Urinary bladder (tissue), 4 donors: ENCODE measurements around the gene FNDC4. TPM values are rescaled to one million over a fixed set of nuclear protein-coding genes. Genes with fewer than 3 reads are reported as not detected.

Source experiments
- DNase-seq: peaks from one replicate; pipeline ENCODE4 v3.0.0-alpha.2; 2015; ENCODE audit errors: extremely low spot score
- H3K27ac ChIP-seq: one replicate; pipeline ENCODE4 v1.5.1; 2013; ENCODE audit warnings: low read depth, mild to moderate bottlenecking, moderate library complexity
- H3K36me3 ChIP-seq: one replicate; pipeline ENCODE4 v1.6.1; 2013; ENCODE audit warnings: mild to moderate bottlenecking, moderate library complexity; ENCODE audit not compliant: insufficient read depth
- H3K4me1 ChIP-seq: one replicate; pipeline ENCODE4 v1.6.1; 2013; ENCODE audit warnings: mild to moderate bottlenecking, moderate library complexity; ENCODE audit not compliant: insufficient read depth
- H3K4me3 ChIP-seq: one replicate; pipeline ENCODE4 v1.5.1; 2013; ENCODE audit warnings: low read depth, low read length
- WGBS: extraction: QIAGEN DNeasy Blood & Tissue Kit; methylation state at CpG from one replicate; pipeline ENCODE4 v1.1.7; 2013; 5-methylcytosine and 5-hydroxymethylcytosine counted together
- polyA plus RNA-seq: library from polyadenylated mRNA; stranded (reverse); fragments of 200-250 nt; gene quantifications from one replicate; pipeline ENCODE4 v1.2.3, GENCODE V29; 2013
- small RNA-seq: library from RNA; depleted of rRNA; stranded (forward); fragments of <200 nt; gene quantifications from one replicate; pipeline ENCODE3, GENCODE V24; 2014
- total RNA-seq: library from RNA; depleted of rRNA; stranded (reverse); fragments of >200 nt; gene quantifications from one replicate; pipeline ENCODE4 v1.2.3, GENCODE V29; 2014
- donor health status: healthy with polysubstance abuse.
- donor health status: healthy.

FNDC4 gene
- total and polyA plus RNA-seq, 2 donors, result 7.0 to 10.5 TPM

DNA sequence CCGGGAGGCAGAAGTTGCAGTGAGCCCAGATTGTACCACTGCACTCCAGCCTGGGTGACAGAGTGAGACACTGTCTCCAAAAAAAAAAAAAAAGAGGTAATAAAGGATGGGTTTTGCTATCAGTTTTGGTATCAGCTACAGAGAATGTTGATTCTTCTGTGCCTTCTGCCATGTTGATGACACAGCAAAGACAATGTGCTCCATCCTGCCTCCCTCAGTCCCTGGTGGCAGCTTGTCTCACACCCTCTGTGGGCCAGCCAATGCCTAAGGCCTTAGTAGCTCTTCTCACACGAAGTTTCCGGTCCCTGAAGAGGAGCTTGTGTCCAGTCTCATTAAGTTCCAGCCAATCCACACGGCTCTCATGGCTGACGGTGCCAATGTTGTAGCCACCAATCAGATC lies 23.0 kb downstream of the FNDC4 start:
- no peaks in the 10 kb centered on the region for H3K4me1 ChIP-seq
- no peak overlapping the region for H3K27ac ChIP-seq
- H3K4me3 ChIP-seq, result no peak overlapping the region
- no peak for DNase-seq
- 92% methylated on average over 5 of the region's 5 CpGs for WGBS
- H3K36me3 ChIP-seq, result no peaks in the 10 kb centered on the region

- H3K27ac ChIP-seq, result no peak overlapping the region
- 96% methylated on average over 7 of the region's 7 CpGs for WGBS
- no peak overlapping the region for H3K4me3 ChIP-seq
- H3K4me1 ChIP-seq, result no peaks in the 10 kb centered on the region
- H3K36me3 ChIP-seq, result no peaks in the 10 kb centered on the region
- no peak for DNase-seq
These were observed 30.6 kb downstream of the FNDC4 start for GRCh38 chr2:27464443-27464842.

DNA sequence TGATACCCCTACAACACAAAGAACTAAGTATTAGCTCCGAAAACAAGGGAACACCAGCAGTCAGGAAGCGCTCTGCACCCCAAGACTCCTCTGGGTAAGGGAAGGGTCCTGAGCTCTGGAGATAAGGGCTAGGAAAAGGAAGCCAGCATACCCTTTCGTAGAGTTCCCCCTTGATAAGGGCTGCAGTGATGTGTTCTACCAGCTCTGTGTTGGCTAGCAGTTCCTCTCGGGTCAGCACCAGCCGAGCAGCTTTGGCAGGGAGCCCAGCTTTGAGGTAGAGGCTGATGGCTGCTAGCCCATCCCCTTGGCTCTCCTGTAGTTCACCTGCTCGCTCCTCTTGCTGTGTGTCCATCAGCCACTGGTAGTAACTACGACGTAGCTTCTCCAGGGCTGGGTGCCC lies 33.9 kb downstream of the FNDC4 start:
- no peak overlapping the region for H3K4me3 ChIP-seq
- peaks cover 3% of the 10 kb centered on the region for H3K36me3 ChIP-seq
- WGBS, result 87% methylated on average over 8 of the region's 8 CpGs
- no peaks in the 10 kb centered on the region for H3K4me1 ChIP-seq
- H3K27ac ChIP-seq, result no peak overlapping the region
- no peak for DNase-seq

DNA sequence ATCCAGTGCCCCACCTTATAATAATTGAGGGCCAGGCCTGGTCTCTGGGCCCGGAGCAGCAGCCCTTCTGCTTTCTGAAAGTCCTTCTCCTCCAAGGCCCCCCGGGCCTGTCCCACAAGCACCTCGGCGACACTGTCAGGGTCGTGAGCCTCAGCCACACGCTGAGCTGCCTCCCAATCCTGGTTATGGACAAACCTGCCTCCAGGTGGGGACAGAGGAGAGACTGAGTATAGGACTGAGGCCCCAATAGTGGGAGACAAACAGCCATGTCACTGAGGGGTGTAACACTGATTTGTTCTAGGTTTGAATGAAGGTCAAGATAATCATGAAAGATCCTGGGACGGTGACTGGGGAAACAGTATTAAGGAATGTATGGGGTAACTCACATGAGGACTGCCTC lies 41.0 kb downstream of the FNDC4 start:
- Histone ChIP-seq H3K36me3 (peaks cover 3% of the 10 kb centered on the region), H3K4me3 (no peak overlapping the region), H3K27ac (no peak overlapping the region), H3K4me1 (no peaks in the 10 kb centered on the region)
- DNase-seq, result no peak
- 87% methylated on average over 7 of the region's 7 CpGs for WGBS

DNA sequence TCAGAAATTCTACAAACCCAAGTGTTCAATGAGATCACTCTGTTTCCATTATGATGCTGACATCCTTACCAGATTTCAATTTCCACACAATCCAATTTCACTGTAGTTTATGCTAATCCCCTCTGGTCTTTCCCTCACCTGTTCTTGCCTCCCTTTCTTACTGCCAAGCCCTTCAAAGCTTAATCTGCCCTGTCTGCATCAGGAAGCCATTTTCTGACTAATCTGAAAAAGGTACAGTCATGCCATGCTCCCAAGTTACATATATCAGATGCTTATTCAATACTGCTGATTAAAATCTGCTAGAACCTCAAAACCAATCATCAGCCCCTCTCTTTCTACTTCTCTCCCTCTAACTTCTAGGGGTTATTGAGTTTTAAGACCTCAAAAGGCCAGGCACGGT lies 43.9 kb downstream of the FNDC4 start:
- DNase-seq, result no peak
- Histone ChIP-seq H3K36me3 (no peaks in the 10 kb centered on the region), H3K4me1 (no peaks in the 10 kb centered on the region), H3K27ac (no peak overlapping the region), H3K4me3 (no peak overlapping the region)
- 88% methylated on average over 1 of the region's 1 CpG for WGBS

GRCh38 chr2:27448381-27448780 lies 46.6 kb downstream of the FNDC4 start:
- H3K4me3 ChIP-seq, result no peak overlapping the region
- 90% methylated on average over 3 of the region's 3 CpGs for WGBS
- no peak for DNase-seq
- H3K36me3 ChIP-seq, result no peaks in the 10 kb centered on the region
- H3K4me1 ChIP-seq, result no peaks in the 10 kb centered on the region
- no peak overlapping the region for H3K27ac ChIP-seq

DNA sequence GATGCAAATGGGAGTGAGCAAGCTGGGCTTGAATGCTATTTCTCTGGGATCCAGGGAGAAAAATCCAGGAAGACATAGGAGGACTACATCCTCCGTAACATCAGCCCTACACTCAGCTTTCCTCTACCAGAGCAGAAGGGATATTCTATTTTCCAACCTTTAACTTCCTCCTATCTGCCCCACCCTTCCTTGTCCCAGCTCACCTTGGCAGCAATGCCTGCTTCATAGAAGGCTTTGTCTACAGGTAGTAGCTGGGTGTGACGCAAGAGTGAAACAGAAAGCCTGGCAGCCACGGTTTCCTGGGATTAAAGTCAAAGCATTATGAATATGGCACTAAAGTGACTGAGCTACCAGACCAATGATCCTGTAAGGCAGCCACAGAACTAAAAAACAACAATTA lies 48.9 kb downstream of the FNDC4 start:
- no peak overlapping the region for H3K4me3 ChIP-seq
- H3K36me3 ChIP-seq, result peaks cover 4% of the 10 kb centered on the region
- H3K27ac ChIP-seq, result no peak overlapping the region
- WGBS, result 83% methylated on average over 3 of the region's 3 CpGs
- H3K4me1 ChIP-seq, result no peaks in the 10 kb centered on the region
- no peak for DNase-seq

GRCh38 chr2:27445615-27446014 lies 49.4 kb downstream of the FNDC4 start:
- Histone ChIP-seq H3K4me1 (no peaks in the 10 kb centered on the region), H3K27ac (peak overlapping the region; percentile 74), H3K36me3 (peaks cover 7% of the 10 kb centered on the region), H3K4me3 (no peak overlapping the region)
- DNase-seq, result no peak
- WGBS, result 94% methylated on average over 8 of the region's 8 CpGs

DNA sequence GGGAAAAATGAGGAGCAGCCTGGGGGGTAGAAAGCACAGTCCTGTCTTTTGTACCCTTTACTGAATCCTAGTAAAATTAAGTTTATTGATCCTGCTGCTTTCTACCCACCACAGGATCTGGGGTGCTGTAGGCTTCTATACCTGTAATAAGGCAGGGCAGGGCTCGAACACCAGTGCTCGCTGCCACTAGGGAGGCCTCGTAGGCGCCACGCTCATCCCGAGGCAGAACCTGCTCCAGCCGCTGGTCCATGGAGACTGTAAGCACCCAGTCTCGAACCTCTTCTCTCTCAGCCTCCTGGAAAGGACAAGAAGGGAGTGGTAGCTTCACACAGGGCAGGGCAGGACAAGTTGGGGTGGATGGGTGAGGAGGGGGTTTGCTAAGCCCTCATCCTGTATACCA lies 49.8 kb downstream of the FNDC4 start:
- 94% methylated on average over 8 of the region's 8 CpGs for WGBS
- DNase-seq, result no peak
- Histone ChIP-seq H3K36me3 (peaks cover 7% of the 10 kb centered on the region), H3K27ac (no peak overlapping the region), H3K4me1 (no peaks in the 10 kb centered on the region), H3K4me3 (no peak overlapping the region)

- DNase-seq, result no peak
- 77% methylated on average over 6 of the region's 6 CpGs for WGBS
- Histone ChIP-seq H3K36me3 (peaks cover 10% of the 10 kb centered on the region), H3K27ac (no peak overlapping the region), H3K4me3 (no peak overlapping the region), H3K4me1 (no peaks in the 10 kb centered on the region)
These were observed 52.1 kb downstream of the FNDC4 start for GRCh38 chr2:27442920-27443282.

GRCh38 chr2:27441958-27442919 lies 52.8 kb downstream of the FNDC4 start, which contains the start of gene KRTCAP3:
Gene KRTCAP3, plus strand, starts transcription at chr2:27442381. Its CDS starts 32 bp downstream, at chr2:27442413.
- DNase-seq, result no peak
- Histone ChIP-seq H3K27ac (peak within 1 kb of the TSS; percentile 53), H3K4me3 (peak within 1 kb of the TSS; percentile 11), H3K36me3 (peaks cover 10% of the 10 kb centered on the region), H3K4me1 (no peaks in the 10 kb centered on the region)
- 27% methylated on average over 80 of the region's 80 CpGs for WGBS

Small RNA genes within 50 kb of the gene (small RNA-seq; reads per million reads assigned to genes)
- not detected for gene RNU6-986P

Other genes with a start within 250 kb of the FNDC4 start
- 0.53 TPM for gene SLC30A3, start 232.2 kb downstream of the FNDC4 start, total RNA-seq
- gene SLC30A3, start 232.2 kb downstream of the FNDC4 start, polyA plus RNA-seq, result 0.04 TPM
- gene DNAJC5G, start 219.8 kb downstream of the FNDC4 start, total RNA-seq, result 0.42 TPM
- not detected for gene DNAJC5G, start 219.8 kb downstream of the FNDC4 start, polyA plus RNA-seq
- 2.6 TPM for gene TRIM54, start 212.8 kb downstream of the FNDC4 start, total RNA-seq
- gene TRIM54, start 212.8 kb downstream of the FNDC4 start, polyA plus RNA-seq, result 0.04 TPM
- 1.1 TPM for gene UCN, start 186.8 kb downstream of the FNDC4 start, total RNA-seq
- 1.5 TPM for gene UCN, start 186.8 kb downstream of the FNDC4 start, polyA plus RNA-seq
- gene MPV17, start 172.1 kb downstream of the FNDC4 start, total RNA-seq, result 46.2 TPM
- gene MPV17, start 172.1 kb downstream of the FNDC4 start, polyA plus RNA-seq, result 89.2 TPM
- 37.7 TPM for gene GTF3C2, start 138.4 kb downstream of the FNDC4 start, total RNA-seq
- gene GTF3C2, start 138.4 kb downstream of the FNDC4 start, polyA plus RNA-seq, result 29.9 TPM
- gene EIF2B4, start 124.9 kb downstream of the FNDC4 start, total RNA-seq, result 11.2 TPM
- gene EIF2B4, start 124.9 kb downstream of the FNDC4 start, polyA plus RNA-seq, result 48.8 TPM
- 69.8 TPM for gene SNX17, start 124.6 kb downstream of the FNDC4 start, total RNA-seq
- gene SNX17, start 124.6 kb downstream of the FNDC4 start, polyA plus RNA-seq, result 105 TPM
- 6.1 TPM for gene ZNF513, start 114.5 kb downstream of the FNDC4 start, total RNA-seq
- 19.9 TPM for gene ZNF513, start 114.5 kb downstream of the FNDC4 start, polyA plus RNA-seq
- 30.0 TPM for gene PPM1G, start 85.6 kb downstream of the FNDC4 start, total RNA-seq
- gene PPM1G, start 85.6 kb downstream of the FNDC4 start, polyA plus RNA-seq, result 65.5 TPM
- gene NRBP1, start 66.6 kb downstream of the FNDC4 start, total RNA-seq, result 87.7 TPM
- 113 TPM for gene NRBP1, start 66.6 kb downstream of the FNDC4 start, polyA plus RNA-seq
- gene KRTCAP3, start 52.8 kb downstream of the FNDC4 start, total RNA-seq, result 2.5 TPM
- 12.7 TPM for gene KRTCAP3, start 52.8 kb downstream of the FNDC4 start, polyA plus RNA-seq
- 37.3 TPM for gene IFT172, start 5.5 kb downstream of the FNDC4 start, total RNA-seq
- gene IFT172, start 5.5 kb downstream of the FNDC4 start, polyA plus RNA-seq, result 18.6 TPM
- 0.11 TPM for gene GCKR, start 1.6 kb upstream of the FNDC4 start, total RNA-seq
- gene GCKR, start 1.6 kb upstream of the FNDC4 start, polyA plus RNA-seq, result 0.49 TPM
- 40.2 TPM for gene ZNF512, start 87.8 kb upstream of the FNDC4 start, total RNA-seq
- 31.6 TPM for gene ZNF512, start 87.8 kb upstream of the FNDC4 start, polyA plus RNA-seq
- gene CCDC121, start 133.8 kb upstream of the FNDC4 start, total RNA-seq, result 11.1 TPM
- 5.4 TPM for gene CCDC121, start 133.8 kb upstream of the FNDC4 start, polyA plus RNA-seq
- 28.7 TPM for gene GPN1, start 133.8 kb upstream of the FNDC4 start, total RNA-seq
- gene GPN1, start 133.8 kb upstream of the FNDC4 start, polyA plus RNA-seq, result 25.6 TPM
- gene SUPT7L, start 168.4 kb upstream of the FNDC4 start, total RNA-seq, result 28.2 TPM
- 23.3 TPM for gene SUPT7L, start 168.4 kb upstream of the FNDC4 start, polyA plus RNA-seq
- gene SLC4A1AP, start 168.7 kb upstream of the FNDC4 start, total RNA-seq, result 22.6 TPM
- 16.3 TPM for gene SLC4A1AP, start 168.7 kb upstream of the FNDC4 start, polyA plus RNA-seq